Gastrocnemius medialis (tissue), 4 donors: ENCODE data around the gene LITAF.

Source experiments
- CTCF ChIP-seq, 5 experiments: fragments of 450-650 bp in 3 of 5; fragments of 200-600 bp in 2 of 5; sonication (generic) in 2 of 5; IDR thresholded peaks in 4 of 5; conservative IDR thresholded peaks in 1 of 5; 1 replicate in 4 of 5; 2 replicates in 1 of 5; pipeline ENCODE4 v1.5.1; 2016 to 2019; ENCODE audit warnings: antibody characterized with exemption in 5 of 5, mild to moderate bottlenecking in 3 of 5, moderate library complexity in 3 of 5
- POLR2A ChIP-seq, 2 donors: fragments of 450-650 bp; IDR thresholded peaks; one replicate each; pipeline ENCODE4 v1.6.1; 2017; ENCODE audit warnings: antibody characterized with exemption in 2 of 2, mild to moderate bottlenecking in 2 of 2, moderate library complexity in 2 of 2

DNA sequence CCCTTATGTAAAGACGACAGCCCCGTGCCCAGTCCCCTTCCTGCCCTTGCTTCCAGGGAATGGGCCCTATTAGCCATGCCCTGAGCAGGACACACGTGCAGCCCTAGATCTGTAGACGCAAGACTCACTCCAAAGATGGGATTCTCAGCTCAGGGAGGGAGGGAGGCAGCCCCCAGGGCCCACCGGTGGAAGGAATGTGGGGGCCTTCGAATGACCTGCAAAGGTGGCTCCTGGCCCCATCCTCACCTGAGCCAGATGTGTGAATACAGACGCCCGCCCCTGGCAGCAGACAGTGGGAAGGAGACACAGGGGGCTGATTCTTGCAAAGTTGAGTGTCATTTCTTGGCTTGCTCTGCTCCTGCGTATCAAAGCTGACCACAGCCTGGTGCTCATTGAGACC, 47.8 kb downstream of the LITAF start:
- TF ChIP-seq CTCF (IDR thresholded peaks at IDR 0.05 in 4 of 5, conservative IDR thresholded peaks at IDR 0.05 in 1 of 5) (no peak), POLR2A (IDR thresholded peaks at IDR 0.05) (no peak)
